GM18498 (cell line): ENCODE measurements around the gene SPATA9.

ENCODE experiments used
- ATAC-seq: cut with Tn5 transposase; IDR thresholded peaks from one replicate; pipeline ENCODE4 v1.9.1; 2021; ENCODE audit warnings: mild to moderate bottlenecking, moderate library complexity; ENCODE audit not compliant: unreplicated experiment

Gene SPATA9

DNA sequence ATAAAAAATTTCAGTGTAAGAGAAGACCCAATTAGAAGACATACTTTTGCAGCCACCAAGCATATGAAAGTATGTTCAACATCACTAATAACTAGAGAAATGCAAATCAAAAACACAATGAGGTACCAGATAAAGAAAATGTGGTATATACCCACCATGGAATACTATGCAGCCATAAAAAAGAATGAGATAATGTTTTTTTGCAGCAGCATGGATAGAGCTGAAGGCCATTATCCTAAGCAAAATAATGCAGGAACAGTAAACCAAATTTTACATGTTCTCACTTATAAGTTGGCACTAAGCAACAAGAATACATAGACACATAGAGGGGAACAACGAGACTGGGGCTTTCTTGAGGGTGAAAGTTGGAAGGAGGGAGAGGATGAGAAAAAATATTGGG, 6.9 kb upstream of the SPATA9 start:
- no peak for ATAC-seq

DNA sequence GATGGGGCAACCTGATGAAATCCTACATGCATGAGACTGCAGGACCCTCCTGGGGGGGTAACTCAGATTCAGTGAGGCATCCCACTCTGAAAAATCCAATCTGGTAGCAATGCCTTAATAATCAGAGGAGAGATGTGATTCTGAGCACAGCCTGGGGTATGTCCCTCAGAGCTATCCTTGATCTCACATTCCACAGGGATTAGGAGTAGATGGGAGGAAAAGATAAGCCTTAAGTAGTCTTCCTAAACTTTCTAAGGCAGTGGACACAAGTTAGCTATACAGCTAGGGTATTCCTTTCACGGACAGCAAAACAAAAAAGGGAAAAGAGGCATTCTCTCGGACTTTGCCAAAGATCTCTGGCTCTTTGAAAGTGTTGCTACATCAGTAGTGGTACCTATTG, 3.9 kb upstream of the SPATA9 start:
- no peak for ATAC-seq

DNA sequence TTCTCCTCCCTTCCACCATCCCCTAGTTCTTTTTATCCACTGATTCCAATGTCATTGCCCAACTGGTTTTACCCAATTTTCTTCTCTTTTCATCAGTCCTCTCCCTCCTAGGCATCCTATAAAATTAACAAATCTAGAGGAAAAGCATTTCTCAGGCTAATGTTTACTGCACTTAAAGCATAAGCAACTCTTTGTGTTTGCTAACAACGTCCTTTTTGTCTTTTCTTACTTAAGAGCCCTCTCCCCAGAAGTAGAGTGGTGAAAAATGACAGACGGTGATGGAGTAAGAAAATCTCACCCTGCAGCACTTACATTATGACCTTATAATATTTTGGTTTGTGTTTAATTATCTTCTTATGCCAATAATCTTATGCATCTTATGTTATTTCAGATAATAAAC, 1.6 kb upstream of the SPATA9 start:
- ATAC-seq, result no peak

DNA sequence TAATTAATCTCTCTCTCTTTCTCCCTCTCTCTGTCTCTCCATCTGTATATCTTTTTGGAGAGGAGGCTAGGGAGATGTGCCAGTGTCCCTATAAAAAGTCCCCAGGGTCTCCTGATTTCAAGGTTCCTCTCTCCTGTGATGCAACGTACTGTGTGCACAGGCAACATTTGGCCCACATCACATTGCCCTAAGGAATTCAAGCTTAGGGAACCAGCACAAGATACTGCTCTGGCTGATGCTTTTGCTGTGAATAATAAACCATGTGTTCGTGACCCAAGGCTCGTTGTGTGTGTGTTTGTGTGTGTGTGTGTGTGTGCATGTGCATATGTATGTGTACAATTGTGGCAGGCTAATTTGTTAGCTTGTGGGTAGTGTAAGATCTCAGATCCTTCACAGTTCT, 9.7 kb downstream of the SPATA9 start:
- no peak for ATAC-seq

DNA sequence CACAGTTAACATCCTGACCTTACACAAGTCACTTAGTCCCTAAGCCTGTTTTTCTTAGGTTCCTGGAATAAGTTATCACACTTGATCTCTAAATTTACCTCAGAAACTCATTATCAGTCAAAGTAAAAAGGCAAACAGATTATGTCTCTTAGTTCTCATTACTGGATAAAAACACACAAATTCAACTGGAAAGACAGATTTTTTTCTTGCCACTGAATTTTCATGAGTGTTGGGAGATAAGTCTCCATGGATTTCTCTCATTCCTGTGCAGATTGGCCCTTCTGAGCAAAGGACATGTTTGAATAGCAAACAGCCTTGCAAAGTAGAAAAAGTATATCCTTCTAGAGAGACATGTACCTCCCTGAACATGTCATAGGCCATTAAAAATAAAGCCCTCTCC, 10.2 kb downstream of the SPATA9 start:
- no peak for ATAC-seq

DNA sequence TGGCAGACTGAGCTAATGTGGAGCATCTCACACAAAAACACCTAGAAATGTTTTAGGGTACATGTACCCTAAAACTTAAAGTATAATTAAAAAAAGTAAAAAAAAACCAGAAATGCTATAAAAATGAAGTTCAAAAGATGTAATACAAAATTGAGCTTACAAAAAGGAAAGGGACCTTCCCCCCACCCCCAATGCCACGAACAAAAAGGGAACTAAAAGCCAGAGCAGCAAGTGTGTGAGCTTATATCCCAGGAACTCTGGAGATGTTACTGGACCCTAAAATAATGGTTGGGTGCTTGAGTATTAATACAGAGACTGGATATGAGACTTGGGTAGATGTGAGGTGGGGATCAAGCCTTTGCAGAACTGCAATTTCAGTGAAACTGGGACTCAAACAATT, 11.0 kb downstream of the SPATA9 start:
- ATAC-seq, result no peak

DNA sequence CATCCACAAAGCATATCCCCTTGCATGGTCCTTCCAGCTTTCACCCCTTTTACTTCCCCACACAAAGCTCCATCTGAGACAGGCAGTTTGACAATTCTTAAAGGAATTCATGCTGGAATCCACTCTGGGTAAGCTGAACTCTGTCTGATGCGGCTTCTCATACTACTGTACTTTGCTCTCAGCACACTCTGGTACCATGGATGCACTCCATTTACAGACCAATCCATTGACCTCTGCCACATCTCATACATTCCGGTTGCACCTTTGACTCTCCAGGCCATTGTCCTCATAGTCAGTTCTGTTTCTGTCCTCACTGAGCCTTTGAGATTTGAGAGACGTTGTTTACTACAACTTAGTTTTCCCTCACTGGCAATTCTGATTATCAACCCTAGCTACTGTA, 12.2 kb downstream of the SPATA9 start:
- no peak for ATAC-seq

DNA sequence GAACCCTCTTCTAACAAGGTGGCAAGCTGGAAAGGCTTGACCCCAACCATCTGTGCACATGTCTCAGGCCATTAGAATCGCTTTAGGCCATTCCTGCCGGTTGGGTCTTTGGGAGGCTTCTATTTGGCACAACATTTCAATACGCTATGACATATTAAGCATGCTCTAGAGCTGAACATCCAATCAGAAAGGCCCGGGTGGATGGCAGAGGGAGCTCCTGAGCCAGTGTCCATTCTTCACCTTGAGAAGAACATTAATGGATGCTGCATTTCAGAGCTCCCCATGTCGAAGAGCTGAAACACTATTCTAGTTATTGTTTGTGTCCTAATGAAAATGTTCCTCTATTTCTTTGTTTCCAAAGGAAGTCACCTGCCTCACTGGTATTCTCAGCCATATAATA, 12.8 kb downstream of the SPATA9 start:
- ATAC-seq, result no peak

DNA sequence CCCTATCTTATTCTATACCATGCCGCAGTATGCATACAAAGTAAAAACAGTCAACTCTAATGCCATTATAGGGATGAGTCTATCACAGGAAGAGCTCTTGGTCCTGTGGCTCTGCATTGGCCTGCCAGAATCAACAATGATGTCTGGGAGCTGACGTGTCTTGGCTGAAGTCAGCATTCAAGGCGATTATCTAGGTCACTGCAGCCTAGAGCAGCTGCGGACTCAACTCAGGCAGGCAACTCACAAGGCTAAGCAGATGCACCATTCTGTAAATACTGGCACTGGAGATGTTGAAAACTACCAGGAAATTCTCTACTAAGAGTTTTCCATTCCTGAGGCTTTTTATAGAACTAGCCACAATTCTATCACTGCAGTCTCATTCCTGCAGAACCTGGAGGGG, 13.3 kb downstream of the SPATA9 start:
- ATAC-seq, result no peak

DNA sequence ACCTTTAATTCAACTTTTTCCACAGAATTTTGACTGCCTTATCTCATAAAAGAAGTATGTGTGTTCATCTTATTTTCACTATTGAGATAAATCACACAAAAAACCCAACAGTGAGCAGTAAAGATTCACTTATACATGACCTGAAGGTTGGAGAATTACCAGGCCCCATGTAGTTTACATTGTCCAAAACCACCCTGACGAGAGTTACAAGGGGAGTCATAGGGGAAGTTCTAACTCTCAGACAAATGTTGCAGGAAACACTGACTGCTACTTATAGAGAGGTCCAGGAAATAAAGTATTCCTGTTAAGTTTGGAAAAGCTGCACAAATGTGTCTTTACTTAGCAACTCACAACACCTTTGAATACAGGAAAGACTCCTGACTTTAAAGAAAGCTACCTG, 14.1 kb downstream of the SPATA9 start:
- ATAC-seq, result no peak

DNA sequence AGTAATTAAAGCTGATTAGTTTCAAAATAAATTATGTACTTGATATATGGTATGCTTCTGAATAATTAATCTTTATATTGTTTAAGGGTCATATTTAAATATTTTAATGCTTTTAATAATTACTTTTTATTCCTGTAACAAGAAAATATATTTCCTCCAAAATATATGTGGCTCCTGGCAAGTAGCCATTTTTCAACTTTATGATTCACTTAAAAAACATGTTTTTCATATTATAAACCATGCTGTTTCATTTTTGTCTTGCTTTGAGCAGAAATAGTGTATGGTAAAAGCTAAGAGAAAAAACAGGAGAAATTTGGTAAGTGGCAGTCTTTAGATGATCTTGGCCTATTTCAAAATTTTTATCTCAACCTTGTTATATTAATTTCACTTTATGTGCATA, 14.6 kb downstream of the SPATA9 start:
- no peak for ATAC-seq

DNA sequence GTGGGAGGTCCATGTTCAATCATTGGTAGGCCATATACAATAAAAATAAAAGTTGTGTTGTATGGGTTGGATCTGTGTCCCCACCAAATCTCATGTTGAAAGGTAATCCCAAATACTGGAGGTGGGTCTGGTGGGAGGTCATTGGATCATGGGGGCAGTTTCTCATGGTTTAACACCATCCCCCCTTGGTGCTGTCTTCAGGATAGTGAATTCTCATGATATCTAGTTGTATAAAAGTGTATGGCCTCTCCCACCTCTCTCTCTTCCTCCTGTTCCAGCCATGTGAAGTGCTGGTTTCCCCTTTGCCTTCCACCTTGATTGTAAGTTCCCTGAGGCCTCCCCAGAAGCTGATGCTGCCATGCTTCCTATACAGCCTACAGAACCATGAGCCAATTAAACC, 15.1 kb downstream of the SPATA9 start:
- ATAC-seq, result no peak

DNA sequence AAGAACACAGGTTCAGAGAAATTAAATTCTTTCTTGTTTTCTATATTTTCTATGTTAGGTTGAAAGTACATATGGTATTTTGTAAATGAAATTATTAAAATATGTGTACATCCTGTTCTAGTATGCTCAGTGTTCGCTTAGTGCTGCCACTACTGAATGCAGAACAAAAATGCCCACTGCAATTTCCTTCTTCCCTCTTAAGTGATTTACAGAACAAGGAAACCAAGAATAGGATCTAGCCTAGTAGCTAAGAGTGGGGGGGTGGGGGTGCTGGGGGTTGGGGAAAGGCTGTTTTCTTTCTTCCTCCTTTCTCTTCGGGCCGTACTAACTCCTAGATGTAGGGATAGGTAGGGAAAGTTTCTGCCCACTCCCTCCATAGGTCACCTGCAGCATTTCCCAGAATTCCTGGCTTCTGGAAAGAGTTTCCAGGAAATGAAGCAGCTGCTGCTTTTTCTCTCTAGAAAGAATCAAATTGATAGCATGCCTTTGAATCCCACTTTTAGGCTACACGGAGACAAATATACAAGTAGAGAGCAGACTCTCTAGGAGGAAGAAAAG, 15.7 kb downstream of the SPATA9 start:
- no peak for ATAC-seq

DNA sequence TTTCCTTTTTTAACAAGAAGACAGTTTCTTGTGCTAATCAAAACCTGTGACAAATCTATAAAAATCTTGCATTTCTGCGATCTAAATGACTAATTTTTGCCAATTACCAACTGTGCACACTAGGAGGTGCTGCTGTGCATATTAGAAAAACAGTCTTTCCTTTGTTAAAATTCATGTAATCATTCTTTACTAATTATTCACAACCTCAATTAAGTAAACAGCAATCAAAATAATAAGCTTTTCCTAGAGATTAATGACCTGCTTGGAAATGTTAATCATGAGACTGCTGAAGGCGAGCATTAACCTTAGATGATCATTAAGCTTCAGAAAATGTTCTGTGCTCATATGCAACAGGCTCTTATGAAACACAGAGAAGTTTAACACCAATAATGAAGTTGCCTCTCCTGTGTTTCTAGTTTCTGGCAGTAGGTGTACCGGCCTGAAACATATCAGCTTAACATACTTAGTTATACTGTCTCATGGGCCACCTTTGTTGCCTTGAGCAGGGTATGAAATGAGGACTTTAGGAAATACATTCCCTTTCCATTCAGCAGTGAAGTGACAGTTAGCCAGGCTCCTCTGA, 18.5 kb downstream of the SPATA9 start:
- no peak for ATAC-seq

DNA sequence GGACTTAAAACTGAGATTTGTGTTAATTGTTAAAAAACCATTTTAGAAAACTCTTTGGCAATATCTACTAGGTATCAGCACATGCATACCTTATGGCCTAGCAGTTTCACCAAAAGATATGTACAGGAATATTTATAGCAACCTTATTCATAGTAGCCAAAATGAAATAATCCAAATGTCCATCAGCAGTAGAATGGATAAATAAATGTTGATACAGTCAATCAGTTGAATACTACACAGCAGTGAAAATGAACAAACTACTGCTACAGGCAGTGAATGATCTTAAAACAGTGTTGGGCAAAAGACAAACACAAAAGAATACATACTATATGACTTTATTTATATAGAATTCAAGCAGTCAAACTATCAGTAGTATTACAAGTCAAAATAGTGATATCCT, 19.8 kb downstream of the SPATA9 start:
- no peak for ATAC-seq

DNA sequence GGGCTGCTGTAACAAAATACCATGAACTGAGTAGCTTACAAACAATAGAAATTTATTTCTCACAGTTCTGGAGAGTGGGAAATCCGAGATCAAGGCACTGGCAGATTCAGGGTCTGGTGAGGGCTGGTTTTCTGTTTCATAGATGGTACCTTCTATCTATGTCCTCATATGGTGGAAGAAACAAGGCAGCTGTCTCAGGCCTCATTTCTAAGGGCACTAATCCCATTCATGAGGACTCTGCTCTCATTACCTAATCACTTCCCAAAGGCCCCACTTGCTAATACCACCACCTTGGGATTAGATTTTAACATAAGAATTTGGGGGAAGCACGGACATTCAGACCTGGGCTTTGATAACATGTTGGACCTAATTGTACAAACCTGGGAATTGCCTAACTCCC, 22.7 kb downstream of the SPATA9 start:
- no peak for ATAC-seq

DNA sequence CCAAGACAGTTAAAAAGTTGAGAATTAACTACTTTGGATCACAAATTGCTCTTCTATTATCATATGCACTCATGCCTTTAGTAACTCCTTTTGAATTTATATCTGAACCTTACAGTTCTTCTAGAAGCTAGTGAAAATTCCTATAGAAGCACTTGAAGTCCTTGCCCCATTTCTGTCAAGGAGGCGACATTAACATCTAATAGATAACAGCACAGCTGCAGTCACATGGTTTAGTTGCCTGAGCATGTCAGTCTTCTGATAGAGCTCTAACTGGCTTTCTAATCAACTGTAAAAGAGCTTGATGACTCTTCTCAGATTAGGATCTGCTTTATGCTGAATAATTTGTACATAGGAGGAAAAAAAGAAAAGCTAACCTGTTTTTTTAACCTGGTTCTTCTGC, 27.2 kb downstream of the SPATA9 start:
- no peak for ATAC-seq

DNA sequence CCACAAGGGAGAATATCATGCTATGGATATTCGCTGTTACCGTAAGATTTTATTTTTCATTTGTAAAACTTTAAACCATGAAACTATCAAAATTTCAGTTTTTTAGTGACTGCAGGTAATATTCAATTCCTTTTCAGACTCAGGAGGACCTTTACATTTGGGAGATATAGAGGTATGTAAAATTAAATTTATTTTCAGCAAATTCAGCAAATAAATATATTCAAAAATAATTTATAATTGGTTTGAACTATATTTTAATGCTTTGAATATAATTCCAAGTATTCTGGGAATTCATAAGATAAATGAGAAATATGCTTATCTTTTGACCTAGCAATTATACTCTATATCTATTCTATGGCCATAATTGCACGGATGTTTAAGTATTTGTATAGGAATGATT, 28.6 kb downstream of the SPATA9 start:
- ATAC-seq, result no peak

DNA sequence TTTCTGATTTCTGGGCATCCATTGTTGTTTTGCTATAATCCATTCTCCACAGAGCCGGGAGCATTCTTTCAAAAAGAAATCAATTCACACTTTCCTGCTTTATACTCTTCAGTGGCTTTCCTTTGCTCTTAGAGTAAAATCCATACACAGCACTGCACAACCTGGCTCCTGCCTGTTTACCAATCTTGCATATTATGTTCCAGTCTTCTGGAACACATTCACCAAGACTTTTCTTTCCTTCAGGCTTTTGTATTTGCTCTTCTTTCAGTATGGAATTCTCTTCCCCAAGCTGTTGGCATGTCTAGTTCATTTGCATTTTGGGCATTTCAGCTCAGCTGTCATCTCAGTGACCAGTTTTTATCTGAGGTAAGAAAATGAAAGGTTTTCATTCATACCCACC, 29.9 kb downstream of the SPATA9 start:
- no peak for ATAC-seq

DNA sequence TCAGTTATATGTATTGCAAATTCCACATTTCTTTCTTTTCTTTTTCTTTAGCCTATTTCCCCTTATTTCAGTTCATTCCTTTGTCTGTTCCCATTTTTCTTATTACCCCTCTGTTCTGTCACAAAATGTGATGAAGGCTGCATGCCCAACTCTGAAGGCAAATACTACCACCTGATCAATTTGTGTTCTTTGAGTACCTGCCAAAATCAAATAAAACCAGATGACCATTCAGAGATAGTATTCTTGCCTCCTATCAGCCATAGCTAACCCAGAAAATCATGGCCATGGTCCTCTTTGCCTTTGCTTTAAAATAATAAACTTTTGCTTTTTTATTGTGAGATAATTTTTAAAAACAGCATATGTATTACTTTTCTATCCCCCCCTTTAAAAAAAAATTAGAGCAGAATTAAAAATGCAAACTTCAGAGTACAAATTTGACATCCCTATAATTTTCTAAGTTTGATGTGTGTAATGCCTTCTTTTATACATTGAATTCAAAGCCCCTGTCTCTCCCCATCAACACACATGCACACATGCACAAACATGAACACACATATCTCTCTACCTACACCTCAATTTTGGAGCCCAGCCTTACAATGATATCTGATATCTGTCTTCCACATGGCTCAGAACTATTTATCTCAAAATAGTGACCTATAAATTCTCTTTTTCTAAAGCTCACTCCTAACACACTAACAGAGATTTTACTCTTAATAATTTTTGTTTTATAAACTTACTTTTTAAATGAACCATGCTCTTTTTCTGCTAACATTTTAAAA, 32.8 kb downstream of the SPATA9 start:
- no peak for ATAC-seq

DNA sequence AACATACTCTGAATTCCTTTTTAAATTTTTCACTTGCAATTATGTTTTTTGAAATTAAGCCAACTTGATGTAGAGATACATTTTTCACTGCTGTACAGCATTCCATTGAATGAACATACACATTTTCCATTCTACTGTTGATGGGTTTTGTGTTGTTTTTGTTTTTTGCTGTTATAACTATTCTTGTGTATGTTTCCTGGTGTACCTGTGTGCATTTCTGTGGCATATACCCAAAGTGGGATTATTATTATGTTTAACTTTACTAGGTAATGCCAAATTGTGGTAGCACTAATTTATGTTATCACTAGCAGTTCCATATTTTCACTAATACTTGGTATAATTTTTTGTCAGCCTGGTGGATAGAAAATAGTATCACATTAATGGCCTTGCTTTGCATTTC, 33.5 kb downstream of the SPATA9 start:
- ATAC-seq, result no peak
